Stimulated activated CD8-positive, alpha-beta memory T cell treated with anti-CD3 and anti-CD28 coated beads, Interleukin-12 subunit alpha, Interleukin-12 subunit beta, amount 100 ng/mL, for 1 hour (primary cell): Measurements from ENCODE around the gene NCR3LG1.
A peak's percentile ranks its signal among the peaks of the same experiment; 100 is the strongest.

ENCODE experiments used
- DNase-seq: peaks from one replicate; pipeline ENCODE4 v3.0.0-alpha.2; 2020; ENCODE audit warnings: low read depth

NCR3LG1 gene

DNA sequence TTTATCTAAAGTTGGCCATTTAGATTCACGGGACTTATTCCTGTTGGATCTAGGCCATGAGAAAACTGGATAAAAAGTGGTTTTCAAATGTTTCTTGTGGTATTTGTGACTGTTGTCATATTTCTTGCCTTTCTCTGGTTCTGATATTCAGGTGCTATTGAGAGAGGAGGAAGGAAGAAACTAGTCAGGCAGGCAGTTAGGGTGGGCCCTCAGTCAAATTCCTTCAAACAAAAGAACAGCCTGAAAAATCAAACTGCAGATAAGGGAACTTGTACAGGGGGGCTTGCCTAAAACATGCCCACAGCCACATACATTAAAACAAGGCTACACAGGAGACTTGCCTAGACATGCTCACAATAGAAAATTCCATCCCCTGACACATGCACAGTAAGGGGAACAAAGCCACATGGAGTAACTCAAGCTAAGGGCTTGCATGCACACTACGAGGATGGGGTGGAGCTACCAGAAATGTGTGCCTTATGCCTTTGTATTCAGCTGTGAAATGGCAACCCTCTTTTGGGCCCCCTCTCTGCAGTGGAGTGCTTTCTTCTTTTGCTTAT, 18.2 kb downstream of the NCR3LG1 start:
- no peak for DNase-seq

DNA sequence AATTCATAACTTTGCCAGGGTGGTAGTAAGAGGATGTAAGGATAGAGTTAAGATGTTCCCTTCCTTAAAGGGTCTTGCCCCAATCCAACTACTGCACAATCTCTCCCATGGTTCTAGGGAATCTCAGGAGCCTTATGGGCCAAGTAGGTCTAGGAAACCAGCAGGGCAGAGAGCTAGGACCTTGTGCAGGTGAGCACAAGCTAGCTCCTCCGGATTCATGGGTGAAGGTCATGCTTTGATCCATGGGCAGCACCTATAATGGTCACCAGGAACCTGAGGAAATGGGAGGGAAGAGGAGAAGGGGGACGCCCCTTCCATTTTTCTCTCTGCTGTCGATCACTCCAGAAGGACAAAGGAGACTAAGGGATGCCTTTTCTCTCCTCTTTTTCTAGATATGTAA, 20.0 kb downstream of the NCR3LG1 start:
- no peak for DNase-seq

DNA sequence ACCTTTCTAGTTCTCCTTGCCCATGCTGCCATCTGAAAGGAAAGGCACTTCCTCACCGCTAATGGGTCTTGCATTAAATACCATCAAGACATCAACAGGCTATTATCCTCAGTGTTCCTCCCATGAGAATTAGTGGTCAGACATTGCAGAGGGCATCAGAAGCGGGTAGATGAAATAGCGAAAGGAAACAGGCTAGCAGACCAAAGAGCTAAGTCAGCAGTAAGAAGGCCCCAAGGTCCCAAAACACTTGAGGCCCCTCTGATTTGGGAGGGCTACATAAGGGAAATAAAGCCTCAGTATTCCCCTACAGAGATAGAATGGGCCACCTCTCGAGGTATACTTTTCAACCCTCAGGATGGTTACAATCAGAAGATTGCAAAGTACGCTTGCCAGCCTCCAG, 23.9 kb downstream of the NCR3LG1 start:
- no peak for DNase-seq

DNA sequence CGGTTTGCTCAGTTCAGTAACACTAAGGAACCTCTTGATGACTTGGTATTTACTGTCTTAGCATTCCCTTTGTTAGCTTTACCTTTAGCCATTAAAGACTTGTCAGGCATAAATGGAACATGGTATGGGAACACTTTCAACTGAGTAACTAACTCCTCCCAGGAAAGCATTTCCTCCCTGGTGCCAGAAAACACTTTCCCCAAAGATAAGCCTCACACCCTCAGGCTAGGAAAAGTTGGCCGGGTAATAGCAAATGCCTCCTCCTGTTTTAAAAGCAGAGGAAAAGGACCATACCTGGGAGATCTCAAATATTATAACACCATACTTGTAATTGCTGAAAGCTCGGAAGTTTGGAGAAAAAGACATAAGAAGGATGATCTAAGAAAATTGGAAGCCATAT, 24.9 kb downstream of the NCR3LG1 start:
- DNase-seq = no peak

DNA sequence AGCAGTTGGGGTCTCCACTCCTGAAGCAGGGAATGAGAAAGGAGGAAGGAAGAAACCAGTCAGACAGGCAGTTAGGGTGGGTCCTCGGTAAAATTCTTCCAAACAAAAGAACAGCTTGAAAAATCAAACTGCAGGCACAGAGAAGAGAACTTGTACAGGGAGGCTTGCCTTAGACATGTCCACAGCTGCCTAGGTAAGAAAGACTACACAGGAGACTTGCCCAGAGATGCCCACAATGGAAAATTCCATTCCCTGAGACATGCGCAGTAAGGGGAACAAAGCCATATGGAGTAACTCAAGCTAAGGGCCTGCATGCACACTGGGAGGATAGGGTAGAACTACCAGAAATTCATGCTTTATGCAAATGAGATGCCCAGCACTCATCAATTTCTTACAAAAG, 27.1 kb downstream of the NCR3LG1 start:
- DNase-seq = no peak

DNA sequence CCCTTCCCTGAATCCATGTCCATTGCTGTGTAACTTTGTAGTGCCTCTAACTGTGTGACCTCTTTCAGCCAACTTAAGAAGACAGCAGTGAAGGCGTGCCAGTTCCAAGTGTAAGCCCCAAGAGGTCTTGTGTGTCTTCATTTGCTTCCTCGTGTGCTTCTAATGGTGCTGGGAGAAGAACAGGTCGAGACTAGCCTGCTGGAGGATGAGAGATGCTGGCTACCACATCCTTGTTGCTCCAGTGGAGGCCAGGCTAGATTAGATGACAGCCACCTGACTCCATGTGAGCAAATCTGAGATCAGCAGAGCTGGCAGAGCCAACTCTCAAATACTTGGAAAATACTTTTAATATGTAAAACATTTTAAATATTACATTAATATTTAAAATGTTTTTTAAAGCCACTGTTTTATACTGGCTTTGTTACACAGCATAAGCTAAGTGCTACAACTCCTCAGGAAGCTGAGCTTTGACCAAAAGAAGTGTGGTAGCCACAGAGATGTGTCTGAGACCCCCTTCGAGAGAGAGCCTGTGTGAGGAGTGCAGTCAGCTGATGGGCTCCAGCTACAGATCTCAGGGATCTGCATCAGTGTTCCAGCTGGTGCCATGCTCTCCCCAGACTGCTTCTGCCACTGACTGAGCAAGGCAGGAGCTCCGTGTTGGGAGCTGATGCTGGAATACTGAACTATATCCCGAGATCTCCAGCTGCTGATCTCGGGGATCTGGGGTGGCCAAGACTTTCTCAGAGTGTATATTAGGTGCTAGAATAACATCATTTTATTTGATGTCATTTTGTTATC, 28.0 kb downstream of the NCR3LG1 start:
- DNase-seq = no peak

DNA sequence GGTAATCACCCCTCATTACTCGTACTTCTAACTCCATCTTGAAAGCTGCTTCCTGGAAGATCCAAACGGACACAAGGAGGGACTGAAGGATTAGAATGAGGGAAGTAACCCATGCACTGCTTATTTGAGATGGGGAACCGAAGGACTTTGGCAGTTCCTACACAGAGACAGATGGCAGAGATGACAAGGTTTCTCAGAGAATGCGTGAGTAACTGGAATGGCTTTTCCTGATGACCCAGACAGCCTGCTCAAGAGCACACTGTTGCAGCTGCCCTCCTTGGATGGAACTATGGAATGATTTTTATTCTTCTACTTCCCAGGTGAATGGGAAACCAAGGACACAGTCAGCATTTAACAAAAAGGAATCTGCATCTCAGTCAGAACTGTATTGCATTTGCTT, 29.6 kb downstream of the NCR3LG1 start:
- DNase-seq = no peak

DNA sequence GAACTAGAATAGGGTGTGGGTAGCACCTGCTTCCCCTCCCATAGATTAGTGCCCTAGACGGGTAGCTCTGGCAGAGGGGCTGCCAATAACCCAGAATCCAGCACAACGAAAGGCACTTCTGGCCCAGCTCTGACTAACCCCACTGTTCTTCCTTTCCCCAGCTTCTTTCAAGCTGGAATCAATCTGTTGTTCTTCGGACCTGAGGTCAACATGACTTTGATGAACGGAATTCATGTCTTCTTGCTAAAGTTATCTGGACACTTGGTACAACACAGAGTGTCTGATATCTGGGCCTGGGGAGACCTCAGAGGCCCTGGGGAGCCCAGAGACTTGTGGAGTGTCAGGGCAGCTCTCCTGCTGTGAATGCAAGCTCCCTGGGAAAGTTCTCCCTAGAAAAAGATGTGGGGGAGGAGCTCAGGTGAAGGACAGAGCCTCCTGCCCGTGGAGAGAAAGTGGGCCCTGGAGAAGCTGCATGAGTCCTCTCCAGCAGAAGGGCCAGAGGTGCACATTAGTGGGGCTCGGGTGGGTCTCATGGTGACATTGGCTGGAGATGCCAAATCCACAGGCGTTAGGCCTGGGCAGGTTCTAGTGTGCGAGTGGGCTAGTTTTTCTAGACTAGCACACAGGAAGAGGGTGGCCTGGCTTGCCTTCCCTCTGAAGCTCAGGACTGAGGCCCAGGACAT, 30.6 kb downstream of the NCR3LG1 start:
- DNase-seq = no peak

DNA sequence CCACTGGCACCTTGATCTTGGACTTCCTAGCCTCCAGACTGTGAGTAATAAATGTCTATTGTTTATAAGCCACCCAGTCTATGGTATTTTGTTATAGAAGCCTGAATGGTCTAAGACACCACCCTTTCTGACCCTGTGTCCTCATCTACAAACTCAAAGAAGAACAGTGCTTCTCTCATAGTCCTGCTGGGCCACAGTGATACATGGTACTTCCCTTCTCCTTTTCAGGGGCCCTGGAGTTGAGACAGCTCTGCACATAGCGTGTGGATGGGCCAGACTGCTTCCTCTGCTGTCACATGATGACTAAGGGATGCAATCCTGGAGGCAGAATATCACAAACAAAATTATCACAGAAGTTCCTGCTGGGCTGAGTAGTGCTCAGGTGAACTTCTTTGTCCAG, 31.9 kb downstream of the NCR3LG1 start:
- no peak for DNase-seq

DNA sequence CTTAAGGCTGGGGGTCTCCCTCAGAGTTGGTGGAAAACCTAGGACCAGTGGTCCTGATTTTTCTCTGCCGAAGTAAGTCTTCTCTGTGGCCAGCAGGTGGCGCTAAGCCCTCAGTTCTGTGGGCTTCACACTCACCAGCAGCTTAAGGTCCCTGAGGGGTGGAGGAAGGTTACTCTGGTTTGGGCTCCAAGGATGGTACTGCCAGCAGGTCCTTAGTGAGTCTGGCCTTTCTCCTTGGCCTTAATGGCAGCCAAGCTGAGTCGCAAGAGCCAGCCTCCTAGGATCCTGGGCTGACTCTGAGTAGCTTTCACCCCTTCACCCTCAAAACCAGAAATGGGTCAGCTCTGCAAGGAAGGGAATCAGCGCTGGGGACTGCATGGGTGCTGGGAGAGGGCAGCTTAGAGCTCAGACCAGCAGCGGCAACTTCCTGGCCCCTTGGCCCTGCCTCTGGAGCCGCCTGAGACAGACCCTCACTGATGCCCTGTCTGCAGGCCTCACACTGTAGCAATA, 32.5 kb downstream of the NCR3LG1 start:
- DNase-seq = peak; percentile 58

DNA sequence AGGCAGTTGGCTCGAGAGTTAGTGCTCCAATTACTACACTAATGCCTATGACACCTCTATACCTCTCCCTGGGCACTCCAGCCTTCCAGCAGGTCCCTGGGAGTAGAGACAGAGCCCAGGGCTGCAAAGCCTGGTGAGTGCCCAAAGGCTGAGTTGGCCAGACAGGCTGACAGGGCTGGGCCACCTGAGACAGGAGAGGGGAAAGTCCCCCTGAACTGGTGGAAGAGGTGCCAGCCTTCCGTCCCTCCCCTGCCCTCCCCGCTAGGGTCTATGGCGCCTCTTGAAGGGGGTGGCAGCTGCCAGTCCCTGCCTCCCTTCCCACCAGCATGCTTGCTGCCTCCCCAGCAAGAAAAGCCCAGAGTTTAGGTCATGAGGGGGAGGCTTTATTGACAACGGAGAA, 33.9 kb downstream of the NCR3LG1 start:
- DNase-seq = no peak

DNA sequence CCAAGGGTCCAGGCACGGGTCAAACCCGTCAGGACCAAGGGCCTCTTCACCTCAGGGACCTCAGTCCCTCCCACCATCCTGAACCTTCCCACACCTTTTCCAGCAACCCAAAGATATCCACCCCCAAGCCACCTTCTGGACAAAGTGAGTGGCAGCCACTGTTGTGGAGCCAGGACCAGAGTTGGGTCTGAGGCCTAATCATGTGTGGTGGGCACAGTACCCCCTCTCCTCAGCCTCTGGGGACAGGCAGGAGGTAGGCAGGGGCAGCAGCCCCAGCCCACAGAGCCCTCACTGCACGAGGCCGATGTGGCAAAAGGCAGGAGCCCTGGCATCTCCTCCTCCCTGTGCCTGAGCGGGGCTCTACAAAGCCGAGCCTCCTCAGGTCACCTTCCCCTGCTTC, 34.3 kb downstream of the NCR3LG1 start:
- no peak for DNase-seq

DNA sequence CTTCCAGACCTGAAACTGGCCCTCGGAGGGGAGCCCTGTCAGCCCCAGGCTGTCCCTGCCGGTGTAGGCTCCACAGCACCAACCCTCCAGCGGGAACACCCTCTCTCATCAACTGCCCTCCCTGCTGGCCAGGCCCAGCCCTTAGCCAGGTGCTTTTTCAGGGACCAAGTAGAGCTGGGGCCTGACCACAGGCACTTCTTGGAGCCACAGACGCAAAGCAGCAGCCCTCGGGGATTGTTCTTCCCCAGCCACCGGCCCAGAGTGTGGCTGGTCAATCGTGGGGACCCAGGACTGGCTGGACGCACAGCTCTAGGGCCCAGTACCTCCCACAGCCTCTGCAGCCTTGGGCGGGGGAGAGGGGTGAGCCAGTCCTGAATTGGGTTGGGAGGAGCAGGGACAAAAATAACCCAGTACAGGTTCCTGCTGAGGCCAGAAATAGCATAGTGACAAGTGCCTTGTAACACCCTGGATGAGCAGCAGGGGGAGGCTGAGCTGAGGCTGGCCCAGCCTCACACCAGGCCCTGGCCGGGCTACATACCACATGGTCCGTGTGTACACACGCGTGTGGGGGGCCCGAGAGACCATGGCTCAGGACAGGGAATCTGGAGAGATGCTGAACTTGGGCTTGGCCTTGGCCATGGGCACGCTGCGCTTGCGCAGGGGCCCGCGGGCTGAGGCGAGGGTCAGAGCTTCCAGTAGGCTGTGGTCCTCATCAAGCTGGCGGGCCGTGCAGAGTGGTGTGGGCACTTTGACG, 34.9 kb downstream of the NCR3LG1 start:
- no peak for DNase-seq

DNA sequence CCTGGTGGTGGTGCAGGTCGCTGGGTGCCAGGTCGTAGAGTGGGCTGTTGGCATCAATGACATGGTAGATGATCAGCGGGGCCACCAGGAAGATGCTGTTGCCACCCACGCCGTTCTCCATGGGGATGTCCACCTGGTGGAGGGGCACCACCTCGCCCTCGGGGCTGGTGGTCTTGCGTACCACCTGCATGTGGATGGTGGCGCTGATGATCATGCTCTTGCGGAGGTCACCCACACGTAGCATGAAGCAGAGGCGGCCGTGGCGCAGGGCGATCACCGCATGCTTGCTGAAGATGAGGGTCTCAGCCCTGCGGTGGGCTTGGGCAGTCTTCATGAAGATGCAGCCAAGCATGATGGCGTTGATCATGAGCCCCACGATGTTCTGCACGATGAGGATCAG, 35.7 kb downstream of the NCR3LG1 start:
- DNase-seq = no peak

DNA sequence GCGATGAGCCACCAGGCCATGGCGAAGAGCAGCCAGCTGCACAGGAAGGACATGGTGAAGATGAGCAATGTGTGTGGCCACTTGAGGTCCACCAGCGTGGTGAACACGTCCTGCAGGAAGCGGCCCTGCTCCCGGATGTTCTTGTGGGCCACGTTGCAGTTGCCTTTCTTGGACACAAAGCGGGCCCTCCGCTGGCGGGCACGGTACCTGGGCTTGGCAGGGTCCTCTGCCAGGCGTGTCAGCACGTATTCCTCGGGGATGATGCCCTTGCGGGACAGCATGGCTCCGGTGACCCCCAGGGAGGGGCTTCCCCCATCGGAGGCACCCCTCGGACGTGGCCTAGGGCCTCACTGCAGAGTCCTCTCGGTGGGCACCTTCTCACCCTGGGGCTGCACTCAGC, 36.2 kb downstream of the NCR3LG1 start:
- no peak for DNase-seq

DNA sequence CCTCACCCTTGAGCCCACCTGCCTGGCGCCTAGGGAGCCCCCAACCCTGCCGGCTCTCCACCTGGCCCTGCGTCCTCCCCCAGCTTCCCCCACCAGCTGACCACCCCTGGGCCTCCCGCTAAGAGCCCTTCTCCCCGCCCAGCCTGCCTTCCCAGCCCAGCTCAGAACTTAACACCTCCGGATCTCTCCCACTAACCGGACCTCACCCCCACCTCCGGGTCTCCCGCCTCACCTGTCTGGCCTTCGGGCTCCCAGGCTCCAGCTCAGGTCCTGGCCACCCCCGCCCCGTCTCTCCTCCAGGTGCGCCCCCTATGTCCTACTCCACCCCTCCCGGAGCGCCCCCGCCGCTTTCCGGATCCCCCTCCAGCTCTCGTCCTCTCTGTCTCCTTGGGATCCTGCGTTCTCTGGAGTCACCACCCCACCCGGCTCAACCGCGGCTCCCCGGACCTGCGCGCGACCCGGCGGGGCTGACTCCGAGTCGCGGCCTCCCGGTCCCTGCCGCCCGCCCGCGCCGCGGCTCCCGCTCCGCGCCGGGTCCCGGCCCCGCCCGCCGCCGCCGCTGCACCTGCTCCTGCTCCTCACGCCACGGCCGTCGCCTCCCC, 37.1 kb downstream of the NCR3LG1 start, which contains the start of gene KCNJ11:
TSS of gene KCNJ11 (minus strand) at position 51 of the 602 bp plus-strand sequence. CDS start 568 bp downstream, outside the sequence.
- DNase-seq = no peak

DNA sequence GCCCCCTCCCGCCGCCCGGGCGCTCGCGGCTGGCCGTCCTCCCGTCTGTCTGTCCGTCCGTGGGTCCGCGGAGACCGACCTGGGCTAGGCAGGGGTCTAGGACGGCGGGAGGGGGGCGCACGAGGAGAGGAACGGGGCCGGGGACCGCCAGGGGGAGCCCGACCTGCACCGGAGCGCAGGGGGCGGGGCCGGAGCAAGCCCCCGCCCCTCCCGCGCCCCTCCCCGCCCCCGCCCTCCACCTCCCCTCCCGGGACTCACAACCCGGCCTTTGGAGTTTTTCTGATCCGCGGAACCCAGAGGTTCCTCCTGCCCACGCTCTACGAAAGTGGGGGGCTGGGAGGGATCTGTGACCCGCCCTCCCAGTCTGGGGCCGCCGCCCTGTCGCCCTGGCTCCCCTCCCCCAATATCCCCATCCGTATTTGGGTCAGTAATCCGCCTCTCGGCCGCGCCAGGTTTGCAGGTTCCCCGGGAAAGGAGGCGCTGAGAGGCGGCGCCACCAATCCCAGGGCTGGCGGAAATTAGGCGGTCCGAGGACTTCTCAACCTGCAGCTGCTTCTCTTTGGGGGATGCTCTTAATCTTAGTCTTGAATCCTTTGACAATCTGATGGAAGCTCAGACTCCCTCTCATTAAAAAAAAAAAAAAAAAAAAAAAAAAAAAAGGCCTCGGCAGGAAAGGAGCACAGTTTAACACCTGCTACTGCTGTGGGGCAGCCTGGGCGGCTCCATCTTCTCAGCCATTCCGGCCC, 37.8 kb downstream of the NCR3LG1 start:
- DNase-seq = peak; percentile 65

DNA sequence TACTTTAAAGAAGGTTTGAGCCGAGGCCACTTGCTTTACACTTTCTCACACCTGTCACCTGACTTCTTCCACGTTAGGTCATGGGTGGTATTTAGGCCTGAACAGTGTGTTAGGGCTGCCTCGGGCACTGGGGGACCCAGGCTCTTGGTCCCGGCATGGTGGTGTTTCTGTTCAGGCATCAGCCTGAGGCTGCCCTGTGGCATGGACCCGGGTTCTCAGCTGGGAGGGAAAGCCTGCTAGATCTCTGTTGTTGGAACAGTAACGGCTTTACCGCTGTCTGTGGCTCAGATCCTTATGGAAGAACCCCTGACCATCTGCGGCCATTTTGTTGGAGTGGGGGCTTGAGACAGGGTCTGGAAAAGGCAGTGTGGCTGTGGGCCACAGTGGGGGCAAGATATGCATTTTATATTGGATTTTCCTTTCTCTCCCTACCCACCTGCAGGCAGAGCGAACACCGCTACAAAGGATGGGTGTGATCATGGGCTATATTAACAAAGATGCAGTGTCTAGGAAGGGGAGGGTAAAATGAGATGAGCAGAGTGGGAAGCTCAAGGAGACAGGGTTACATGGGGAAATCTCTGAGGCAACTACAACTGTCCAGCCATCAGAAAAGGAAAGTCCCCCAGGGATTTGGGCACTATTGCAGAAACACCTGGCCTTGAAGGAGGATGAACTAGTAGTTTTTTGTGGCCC, 38.5 kb downstream of the NCR3LG1 start:
- DNase-seq = no peak

DNA sequence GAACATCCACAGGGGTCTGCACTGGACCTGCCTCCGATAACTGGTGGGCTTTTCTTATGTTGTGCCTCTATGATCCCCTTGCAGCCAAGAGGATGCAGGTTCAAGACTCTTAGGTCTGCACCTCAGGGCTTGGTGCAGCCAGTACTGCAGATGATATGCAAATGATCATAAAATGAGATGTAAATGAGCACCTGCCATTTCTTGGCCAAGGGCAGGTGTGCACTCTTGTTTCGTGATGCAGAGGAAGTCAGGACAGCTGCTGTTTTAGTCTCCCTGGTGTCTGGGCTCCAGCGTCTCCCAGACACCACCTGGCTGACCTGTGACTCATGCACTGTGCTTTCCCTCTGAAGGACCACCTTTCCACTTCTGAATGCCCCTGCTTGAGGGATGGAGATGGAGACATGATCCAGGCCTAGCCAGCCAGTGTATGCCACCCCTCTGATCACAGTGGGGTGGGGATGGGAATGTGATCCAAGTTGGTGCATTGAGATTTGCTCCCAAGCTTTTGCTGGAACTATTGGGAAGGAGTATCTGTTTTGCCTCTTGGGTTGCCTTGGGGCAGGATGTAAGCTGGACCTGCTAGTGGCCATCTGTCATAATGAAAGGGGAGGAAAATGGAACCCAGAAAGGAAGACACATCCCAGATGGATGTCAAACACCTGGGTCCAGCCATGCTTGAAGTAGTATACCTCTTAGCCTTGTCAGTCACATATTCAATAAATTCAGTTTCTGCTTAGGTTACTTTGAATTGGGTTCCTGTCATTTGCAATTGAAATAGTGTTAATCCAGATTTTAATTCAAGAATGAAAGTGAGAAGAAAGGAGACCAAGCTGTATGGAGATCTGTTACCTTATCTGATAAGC, 40.1 kb downstream of the NCR3LG1 start:
- DNase-seq = no peak

DNA sequence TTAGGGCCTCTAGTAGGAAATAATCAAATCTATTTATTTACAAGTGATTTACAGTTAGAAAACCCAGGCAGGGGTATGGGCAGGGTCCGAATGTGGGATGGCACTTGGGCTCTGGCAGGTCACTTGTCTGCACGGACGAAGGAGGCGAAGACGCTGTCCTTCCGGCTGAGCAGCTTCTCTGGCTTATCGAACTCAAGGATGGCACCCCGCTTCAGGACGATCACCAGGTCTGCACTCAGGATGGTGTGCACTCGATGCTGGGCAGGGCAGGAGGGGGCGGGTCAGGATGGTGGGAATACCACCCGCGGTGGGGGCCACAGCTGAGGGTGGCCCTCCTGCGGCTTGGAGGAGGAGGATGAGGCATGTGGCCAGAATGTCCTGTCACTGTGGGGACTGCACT, 41.3 kb downstream of the NCR3LG1 start:
- DNase-seq = no peak
